ENCODE data around the gene SARS1. TPM values are rescaled to one million over a fixed set of nuclear protein-coding genes. Genes with fewer than 3 reads are reported as not detected.

SARS1 gene
- total and polyA plus RNA-seq, 2 of the 8 experiments (the other 6 are each of a cell fraction or from before 2014, with no cell fraction given): 83.1 to 146 TPM

DNA sequence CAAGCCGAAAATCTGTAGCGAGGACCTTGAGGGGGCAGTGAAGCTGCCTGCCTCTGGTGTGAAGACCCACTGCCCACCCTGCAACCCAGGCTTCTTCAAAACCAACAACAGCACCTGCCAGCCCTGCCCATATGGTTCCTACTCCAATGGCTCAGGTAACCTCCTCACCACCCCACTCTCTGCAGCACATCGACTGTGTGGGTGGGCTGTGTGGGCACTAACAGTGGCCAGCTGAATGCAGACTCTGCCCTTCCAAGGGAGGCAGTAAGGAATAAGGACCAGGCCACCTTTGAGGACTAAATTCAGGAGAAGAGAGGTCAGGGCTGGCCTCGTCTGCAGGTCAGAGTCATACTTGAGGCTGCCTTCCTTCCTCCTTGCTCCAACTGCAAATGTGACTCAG is 25.5 kb upstream of the SARS1 start:
- Histone ChIP-seq H4K91ac (replicated peaks; ENCODE audit: insufficient read length, low read length) (no peak overlapping the region), H3K79me2 (ENCODE audit: control insufficient read depth in 1 of 2, insufficient read depth in 2 of 2, low read length in 2 of 2) (no peaks in the 10 kb centered on the region), H3K79me1 (ENCODE audit: low read depth, low read length) (no peaks in the 10 kb centered on the region), H3K4me2 (ENCODE audit: insufficient read depth in 1 of 2, low read depth in 2 of 2, low read length in 2 of 2) (no peak overlapping the region), H3K14ac (ENCODE audit: insufficient read length) (no peak overlapping the region), H2BK20ac (ENCODE audit: low read length) (no peak overlapping the region), H3K23me2 (ENCODE audit: low read depth, low read length) (no peaks in the 10 kb centered on the region; the same call in 1 of the 2 replicates), H4K20me1 (replicated peaks in 1 of 2; ENCODE audit: control insufficient read depth in 1 of 2, insufficient read depth in 2 of 2, low read length in 2 of 2) (no peaks in the 10 kb centered on the region), H3K27ac (ENCODE audit: low read depth, low read length) (no peak overlapping the region), H2BK15ac (ENCODE audit: low read length) (no peak overlapping the region), H3K9ac (replicated peaks in 1 of 4; ENCODE audit: extremely low read depth in 1 of 4, low read depth in 3 of 4, low read length in 3 of 4) (no peak overlapping the region), H3K36me3 (ENCODE audit: control insufficient read depth in 2 of 4, insufficient read depth in 4 of 4, low read length in 3 of 4) (no peaks in the 10 kb centered on the region), H4K5ac (ENCODE audit: insufficient read length, low read depth, low read length) (no peak overlapping the region), H3K18ac (ENCODE audit: extremely low read depth, low read length) (no peak overlapping the region), H3K9me3 (ENCODE audit: insufficient read depth in 2 of 2, low read depth in 1 of 2, low read length in 1 of 2) (no peaks in the 10 kb centered on the region), H2BK12ac (ENCODE audit: low read depth, low read length) (no peak overlapping the region), H4K8ac (ENCODE audit: extremely low read depth, insufficient read depth, low read length) (peak overlapping the region; percentile 42; the same call in 1 of the 2 replicates), H3K4me3 (ENCODE audit: extremely low read depth in 1 of 4, insufficient read depth in 2 of 4, low read depth in 3 of 4, low read length in 4 of 4) (no peak overlapping the region), H2BK120ac (replicated peaks; ENCODE audit: low read depth, low read length) (no peak overlapping the region), H2AK5ac (ENCODE audit: low read depth, low read length) (no peak overlapping the region), H3K56ac (replicated peaks; ENCODE audit: insufficient read length, low read depth, low read length) (no peak overlapping the region), H3K4me1 (replicated peaks in 1 of 4; ENCODE audit: control insufficient read depth in 3 of 4, insufficient read depth in 4 of 4, low read length in 3 of 4) (peaks cover 0 to 5% (median 1%) of the 10 kb centered on the region in 4 experiments; a peak in 2 of 7 replicates), H3K4ac (replicated peaks; ENCODE audit: insufficient read length, low read depth, low read length) (no peak overlapping the region), H2AFZ (ENCODE audit: low read length) (no peak overlapping the region), H2BK5ac (ENCODE audit: low read depth, low read length) (no peak overlapping the region), H3K27me3 (replicated peaks in 1 of 4; ENCODE audit: control insufficient read depth in 3 of 4, extremely low read depth in 1 of 4, insufficient read depth in 3 of 4, low read length in 3 of 4) (no peaks in the 10 kb centered on the region), H3K23ac (ENCODE audit: insufficient read length) (no peak overlapping the region)
- TF ChIP-seq CHD1 (IDR thresholded peaks at IDR 0.05; ENCODE audit: low read depth, low read length) (no peak), CBX8 (IDR thresholded peaks at IDR 0.05; ENCODE audit: borderline replicate concordance, low read depth, low read length) (no peak)
- ChIA-PET POLR2A (ENCODE audit: partially characterized antibody) (no interaction called here), CTCF (ENCODE audit: partially characterized antibody) (interaction anchor here (0.8 to 32.0 kb wide), 6 partner anchors 11 to 116 kb away, joined by 3 to 651 read pairs (median 4); partner anchors contain the start of gene CELSR2)
- WGBS, 2 experiments (ENCODE audit: extremely low coverage in 1 of 2, insufficient coverage in 1 of 2, insufficient read length in 1 of 2, insufficient replicate concordance in 2 of 2, low coverage in 1 of 2, low lambda C conversion rate in 2 of 2, missing lambda C conversion rate in 1 of 2): 92% methylated on average over 4 of the region's 4 CpGs; no CpG with 5 or more reads in 1 of the 2 experiments
- FAIRE-seq: no peak
- DNase-seq (ENCODE audit: low read depth in 1 of 2, low spot score in 2 of 2): no peak
